ENCODE data around the gene SLC30A1. TPM values are rescaled to one million over a fixed set of nuclear protein-coding genes. Genes with fewer than 3 reads are reported as not detected.

Gene SLC30A1
- total RNA-seq, 1 donor from 2014 or later: 19.2 TPM

GRCh38 chr1:211532088-211532444 is 46.9 kb downstream of the SLC30A1 start:
- no peaks in the 10 kb centered on the region for H3K27me3 ChIP-seq
- no peaks in the 10 kb centered on the region for H3K9me3 ChIP-seq
- intact Hi-C loops (cut with DNase I): no loop called here
- TF ChIP-seq POLR2A (IDR thresholded peaks at IDR 0.05) (no peak), POLR2AphosphoS5 (IDR thresholded peaks at IDR 0.05; ENCODE audit: insufficient read depth in 1 of 2, low read depth in 1 of 2) (no peak), CTCF (IDR thresholded peaks at IDR 0.05) (no peak)
- no peak overlapping the region for H3K4me3 ChIP-seq
- no peak for DNase-seq (ENCODE audit: extremely low spot score in 2 of 2)
- no peaks in the 10 kb centered on the region for H3K36me3 ChIP-seq
- H3K4me1 ChIP-seq: peaks cover 4% of the 10 kb centered on the region
- H3K27ac ChIP-seq: no peak overlapping the region

GRCh38 chr1:211531194-211532087 is 47.5 kb downstream of the SLC30A1 start:
- Histone ChIP-seq H3K9me3 (no peaks in the 10 kb centered on the region), H3K27ac (no peak overlapping the region), H3K4me3 (no peak overlapping the region), H3K36me3 (no peaks in the 10 kb centered on the region), H3K27me3 (no peaks in the 10 kb centered on the region), H3K4me1 (peaks cover 4% of the 10 kb centered on the region)
- intact Hi-C loops (cut with DNase I): no loop called here
- DNase-seq (ENCODE audit: extremely low spot score in 2 of 2): no peak
- TF ChIP-seq POLR2AphosphoS5 (IDR thresholded peaks at IDR 0.05; ENCODE audit: insufficient read depth in 1 of 2, low read depth in 1 of 2): no peak
- no peak for TF ChIP-seq POLR2A (IDR thresholded peaks at IDR 0.05)
- no peak for TF ChIP-seq CTCF (IDR thresholded peaks at IDR 0.05)

GRCh38 chr1:211530102-211530501 is 48.9 kb downstream of the SLC30A1 start:
- no peaks in the 10 kb centered on the region for H3K27me3 ChIP-seq
- intact Hi-C loops (cut with DNase I): no loop called here
- TF ChIP-seq POLR2AphosphoS5 (IDR thresholded peaks at IDR 0.05; ENCODE audit: insufficient read depth in 1 of 2, low read depth in 1 of 2) (no peak), POLR2A (IDR thresholded peaks at IDR 0.05) (no peak), CTCF (IDR thresholded peaks at IDR 0.05) (no peak)

GRCh38 chr1:211529453-211529852 is 49.5 kb downstream of the SLC30A1 start:
- no peaks in the 10 kb centered on the region for H3K36me3 ChIP-seq
- H3K4me1 ChIP-seq: peaks cover 15% of the 10 kb centered on the region
- TF ChIP-seq CTCF (IDR thresholded peaks at IDR 0.05) (no peak), POLR2A (IDR thresholded peaks at IDR 0.05) (no peak), POLR2AphosphoS5 (IDR thresholded peaks at IDR 0.05; ENCODE audit: insufficient read depth in 1 of 2, low read depth in 1 of 2) (no peak)
- no peak overlapping the region for H3K4me3 ChIP-seq
- no peaks in the 10 kb centered on the region for H3K27me3 ChIP-seq
- no peaks in the 10 kb centered on the region for H3K9me3 ChIP-seq
- no peak overlapping the region for H3K27ac ChIP-seq
- DNase-seq (ENCODE audit: extremely low spot score in 2 of 2): no peak
- intact Hi-C loops (cut with DNase I): no loop called here

More at GRCh38 chr1:211530102-211530501, 48.9 kb downstream of the SLC30A1 start:
- H3K36me3 ChIP-seq: no peaks in the 10 kb centered on the region
- H3K27ac ChIP-seq: no peak overlapping the region
- H3K4me1 ChIP-seq: peaks cover 8% of the 10 kb centered on the region
- DNase-seq (ENCODE audit: extremely low spot score in 2 of 2): no peak
- H3K4me3 ChIP-seq: no peak overlapping the region
- H3K9me3 ChIP-seq: no peaks in the 10 kb centered on the region

- no peaks in the 10 kb centered on the region for H3K27me3 ChIP-seq
- no peak overlapping the region for H3K27ac ChIP-seq
- no peak overlapping the region for H3K4me3 ChIP-seq
- intact Hi-C loops (cut with DNase I): no loop called here
- H3K36me3 ChIP-seq: no peaks in the 10 kb centered on the region
- DNase-seq (ENCODE audit: extremely low spot score in 2 of 2): no peak
- peaks cover 18% of the 10 kb centered on the region for H3K4me1 ChIP-seq
- no peak for TF ChIP-seq POLR2A (IDR thresholded peaks at IDR 0.05)
- no peak for TF ChIP-seq POLR2AphosphoS5 (IDR thresholded peaks at IDR 0.05; ENCODE audit: insufficient read depth in 1 of 2, low read depth in 1 of 2)
- no peak for TF ChIP-seq CTCF (IDR thresholded peaks at IDR 0.05)
- no peaks in the 10 kb centered on the region for H3K9me3 ChIP-seq
These were observed 50.0 kb downstream of the SLC30A1 start for GRCh38 chr1:211529011-211529410.
